ENCODE data around the gene NEDD4L.

Gene NEDD4L

DNA sequence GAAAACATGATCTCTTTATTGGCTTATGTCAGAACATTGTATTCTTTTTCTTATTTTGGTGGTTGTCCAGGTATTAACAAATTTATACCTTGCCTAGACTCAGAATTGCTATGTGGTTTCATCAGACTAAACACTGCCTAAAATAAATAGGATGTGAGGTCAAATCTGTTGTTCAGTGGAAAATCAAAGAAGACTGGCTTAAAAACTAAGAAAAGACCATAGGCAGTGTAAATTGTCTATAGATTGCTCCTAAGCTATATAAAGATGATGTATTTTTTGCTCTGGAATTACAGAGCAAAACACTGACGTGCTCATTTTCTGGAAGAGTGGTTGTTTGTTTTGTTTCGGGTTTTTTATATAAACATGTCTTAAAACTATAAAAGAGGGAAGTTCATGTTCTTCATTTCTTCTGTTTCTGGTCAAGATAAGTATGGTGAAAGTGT is 318.8 kb downstream of the NEDD4L start:
- DNase-seq (ENCODE audit: low spot score), result no peak
- TF ChIP-seq, protein P1, sequence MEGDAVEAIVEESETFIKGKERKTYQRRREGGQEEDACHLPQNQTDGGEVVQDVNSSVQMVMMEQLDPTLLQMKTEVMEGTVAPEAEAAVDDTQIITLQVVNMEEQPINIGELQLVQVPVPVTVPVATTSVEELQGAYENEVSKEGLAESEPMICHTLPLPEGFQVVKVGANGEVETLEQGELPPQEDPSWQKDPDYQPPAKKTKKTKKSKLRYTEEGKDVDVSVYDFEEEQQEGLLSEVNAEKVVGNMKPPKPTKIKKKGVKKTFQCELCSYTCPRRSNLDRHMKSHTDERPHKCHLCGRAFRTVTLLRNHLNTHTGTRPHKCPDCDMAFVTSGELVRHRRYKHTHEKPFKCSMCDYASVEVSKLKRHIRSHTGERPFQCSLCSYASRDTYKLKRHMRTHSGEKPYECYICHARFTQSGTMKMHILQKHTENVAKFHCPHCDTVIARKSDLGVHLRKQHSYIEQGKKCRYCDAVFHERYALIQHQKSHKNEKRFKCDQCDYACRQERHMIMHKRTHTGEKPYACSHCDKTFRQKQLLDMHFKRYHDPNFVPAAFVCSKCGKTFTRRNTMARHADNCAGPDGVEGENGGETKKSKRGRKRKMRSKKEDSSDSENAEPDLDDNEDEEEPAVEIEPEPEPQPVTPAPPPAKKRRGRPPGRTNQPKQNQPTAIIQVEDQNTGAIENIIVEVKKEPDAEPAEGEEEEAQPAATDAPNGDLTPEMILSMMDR (IDR thresholded peaks at IDR 0.05; ENCODE audit: extremely low read depth, missing control alignments), result no peak

DNA sequence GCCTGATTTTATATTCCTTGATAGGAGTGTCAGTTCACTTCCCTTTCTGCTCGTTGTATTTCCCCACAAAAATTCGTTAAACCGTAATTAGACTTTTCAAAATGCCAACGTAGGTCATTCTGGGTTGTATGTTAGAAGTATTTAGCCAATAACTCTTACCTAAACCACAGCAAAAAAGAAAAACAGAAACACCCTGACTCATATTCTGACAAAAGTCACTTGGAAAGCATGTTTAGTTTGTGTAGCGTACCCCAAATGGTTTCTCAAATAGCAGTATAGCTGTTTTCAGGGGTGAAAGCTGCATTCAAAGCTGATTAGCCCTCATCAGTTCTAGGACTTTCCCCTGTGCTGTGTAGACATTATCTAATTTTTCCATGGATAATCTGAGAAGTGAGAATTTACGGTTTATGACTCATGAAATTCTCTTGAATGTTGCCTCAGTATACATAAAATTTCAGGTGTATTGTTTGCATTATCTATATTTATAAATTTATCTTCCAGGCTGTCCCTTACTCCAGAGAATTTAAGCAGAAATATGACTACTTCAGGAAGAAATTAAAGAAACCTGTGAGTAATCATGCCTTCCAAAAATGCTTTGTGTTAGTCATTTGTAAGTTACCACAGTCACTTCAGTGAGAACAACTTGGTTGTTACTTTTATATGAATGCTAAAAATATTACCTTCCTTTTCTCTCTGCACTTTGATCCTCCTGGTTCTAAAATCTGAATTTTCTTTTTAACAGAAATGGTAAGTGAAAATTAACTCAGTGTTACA is 319.9 kb downstream of the NEDD4L start:
- TF ChIP-seq, protein P1 (IDR thresholded peaks at IDR 0.05; ENCODE audit: extremely low read depth, missing control alignments), result no peak
- DNase-seq (ENCODE audit: low spot score), result no peak

DNA sequence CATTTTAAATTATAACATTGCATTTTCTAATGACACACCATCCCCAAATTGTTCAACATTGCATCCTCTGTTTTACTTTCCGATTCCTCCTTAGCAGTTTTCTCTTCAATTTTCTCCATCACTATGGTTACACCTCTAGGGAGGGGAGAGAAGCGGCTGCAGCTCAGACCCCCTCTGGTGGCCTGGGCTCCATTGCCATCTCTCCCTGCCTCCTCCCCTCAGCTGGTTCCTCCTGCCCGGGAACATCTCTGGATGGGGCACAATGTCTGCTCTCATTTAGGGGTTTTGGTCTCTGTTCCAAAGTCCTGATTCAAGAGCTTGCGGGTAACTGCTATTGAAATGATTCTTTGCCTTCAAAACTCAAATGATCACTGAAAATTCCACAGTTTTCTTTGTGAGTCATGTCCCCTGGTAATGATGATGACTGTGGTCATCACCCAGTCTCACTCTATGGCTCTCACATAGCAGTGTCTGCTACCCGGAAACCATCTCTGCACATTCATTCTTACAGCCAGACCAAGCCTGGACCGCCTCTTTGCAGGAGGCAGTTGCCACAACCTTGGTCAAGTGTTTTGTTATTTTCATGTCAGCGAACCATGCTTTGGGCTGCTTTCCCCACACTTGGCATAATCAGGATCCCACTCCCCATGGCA is 321.0 kb downstream of the NEDD4L start:
- TF ChIP-seq, protein P1 (IDR thresholded peaks at IDR 0.05; ENCODE audit: extremely low read depth, missing control alignments), result no peak
- DNase-seq (ENCODE audit: low spot score), result no peak

DNA sequence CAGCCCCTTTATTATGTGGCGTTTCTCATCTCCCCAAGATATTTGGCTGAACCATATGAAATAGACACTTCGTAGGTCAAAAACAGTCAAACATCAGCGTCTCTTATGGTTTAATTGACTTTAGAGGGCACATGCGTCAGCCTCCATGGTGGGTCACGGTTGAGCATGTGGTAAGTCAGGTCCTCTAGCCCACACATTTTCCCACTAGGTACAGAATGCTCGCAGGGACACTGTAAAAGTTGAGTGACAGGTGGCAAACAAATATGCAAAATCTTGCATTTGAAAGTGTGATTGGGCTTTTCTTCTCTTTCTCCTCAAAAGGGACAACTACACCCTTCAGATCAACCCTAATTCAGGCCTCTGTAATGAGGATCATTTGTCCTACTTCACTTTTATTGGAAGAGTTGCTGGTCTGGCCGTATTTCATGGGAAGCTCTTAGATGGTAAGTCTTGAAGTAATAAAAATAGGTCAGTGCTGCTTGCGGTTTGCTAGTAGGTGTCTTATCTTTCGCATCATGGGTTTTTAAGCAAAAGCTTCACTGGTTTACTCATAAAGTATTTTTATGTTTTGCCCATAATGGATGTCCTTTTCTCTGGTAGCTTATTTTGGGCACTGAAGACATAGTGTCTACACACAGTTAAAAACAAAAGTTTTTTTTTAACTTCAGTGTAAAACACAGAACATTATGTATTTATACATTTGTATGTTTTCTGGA is 323.6 kb downstream of the NEDD4L start:
- DNase-seq (ENCODE audit: low spot score), result no peak
- TF ChIP-seq, protein P1 (IDR thresholded peaks at IDR 0.05; ENCODE audit: extremely low read depth, missing control alignments), result no peak

DNA sequence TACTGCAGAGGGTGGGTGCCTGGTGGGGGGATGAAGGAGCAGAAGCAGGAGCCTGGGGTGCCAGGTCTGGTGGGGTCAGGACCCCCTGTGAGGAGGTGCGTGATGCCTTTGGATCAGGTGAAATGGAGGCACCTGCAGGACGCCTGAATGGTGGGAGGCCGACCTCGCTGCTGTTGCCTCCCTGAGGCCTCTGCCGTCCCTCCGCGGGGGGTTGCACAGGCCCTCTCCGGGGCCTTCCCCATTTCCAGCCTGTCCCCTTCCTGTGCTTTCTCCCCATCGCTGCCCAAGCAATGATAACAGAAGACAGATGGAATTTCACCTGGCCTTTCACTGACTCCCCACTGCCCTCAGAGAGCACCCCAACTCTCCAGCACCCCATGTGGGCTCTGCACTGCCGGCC is 325.6 kb downstream of the NEDD4L start:
- DNase-seq (ENCODE audit: low spot score), result no peak
- TF ChIP-seq, protein P1 (IDR thresholded peaks at IDR 0.05; ENCODE audit: extremely low read depth, missing control alignments), result no peak

DNA sequence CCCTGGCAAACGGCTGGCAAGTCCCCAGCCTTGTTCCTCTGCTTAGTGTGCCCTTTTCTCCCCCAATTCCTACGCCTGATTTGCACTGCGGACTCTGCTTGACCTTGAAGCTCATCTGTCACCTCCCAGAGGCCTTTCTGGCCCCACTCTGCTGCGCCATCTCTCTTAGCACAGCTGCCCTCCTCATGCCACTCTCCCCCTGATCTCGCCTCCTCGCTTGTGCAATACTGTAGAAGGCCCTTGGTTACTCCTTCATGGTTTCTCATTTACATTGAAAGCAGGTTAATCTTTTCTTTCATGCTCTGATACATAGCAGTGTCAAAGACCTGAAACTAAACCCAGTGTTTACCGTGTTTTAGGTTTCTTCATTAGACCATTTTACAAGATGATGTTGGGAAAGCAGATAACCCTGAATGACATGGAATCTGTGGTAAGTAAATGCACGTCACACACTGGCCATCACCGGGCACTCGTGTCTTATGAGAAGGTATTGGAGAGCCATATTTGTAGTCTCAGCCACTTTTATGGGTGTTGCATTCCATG is 326.1 kb downstream of the NEDD4L start:
- TF ChIP-seq, protein P1 (IDR thresholded peaks at IDR 0.05; ENCODE audit: extremely low read depth, missing control alignments), result no peak
- DNase-seq (ENCODE audit: low spot score), result no peak

Data from GM20000 (cell line).